Neuron (in vitro differentiated cells): ENCODE data around the gene IRF9.
"Not testable (repeated sequence)": the region's sequence is repeated elsewhere in the genome, so short reads cannot be mapped to it uniquely, and the experiment has no call there.

ENCODE experiments used
- H2AFZ ChIP-seq: one replicate; pipeline ENCODE4 v1.6.1; 2013; ENCODE audit warnings: low read depth, mild to moderate bottlenecking, inconsistent platforms, low read length, moderate library complexity
- H3K27me3 ChIP-seq: one replicate; pipeline ENCODE4 v1.6.1; 2013; ENCODE audit warnings: low read length; ENCODE audit not compliant: insufficient read depth
- H3K36me3 ChIP-seq: one replicate; pipeline ENCODE4 v1.6.1; 2013; ENCODE audit warnings: low read length; ENCODE audit not compliant: insufficient read depth
- H3K4me1 ChIP-seq: one replicate; pipeline ENCODE4 v1.6.1; 2013; ENCODE audit warnings: low read length; ENCODE audit not compliant: insufficient read depth
- H3K4me3 ChIP-seq: 2 replicates; pipeline ENCODE4 v1.5.1; 2013; ENCODE audit warnings: mild to moderate bottlenecking, low read length, moderate library complexity
- H3K9me3 ChIP-seq: one replicate; pipeline ENCODE4 v1.6.1; 2013; ENCODE audit warnings: low read length

The IRF9 gene

DNA sequence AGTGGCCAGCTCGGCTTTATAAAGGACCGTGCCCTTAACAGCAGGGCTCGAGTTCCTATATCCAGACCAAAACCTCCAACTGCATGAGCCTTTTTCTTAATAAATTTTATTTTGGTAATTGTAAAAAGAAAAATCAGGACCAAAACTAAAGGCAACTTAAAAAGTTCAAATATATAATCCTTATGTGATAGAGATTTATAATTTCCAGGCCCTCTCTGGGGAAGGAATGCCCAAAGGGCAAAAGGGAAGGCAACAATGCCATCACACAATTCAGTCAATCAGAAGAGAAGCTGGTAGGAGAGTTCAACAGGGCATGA lies 28.0 kb downstream of the IRF9 start:
- Histone ChIP-seq H3K4me3 (peak overlapping the region; percentile 69), H3K36me3 (peaks cover 55% of the 10 kb centered on the region)

DNA sequence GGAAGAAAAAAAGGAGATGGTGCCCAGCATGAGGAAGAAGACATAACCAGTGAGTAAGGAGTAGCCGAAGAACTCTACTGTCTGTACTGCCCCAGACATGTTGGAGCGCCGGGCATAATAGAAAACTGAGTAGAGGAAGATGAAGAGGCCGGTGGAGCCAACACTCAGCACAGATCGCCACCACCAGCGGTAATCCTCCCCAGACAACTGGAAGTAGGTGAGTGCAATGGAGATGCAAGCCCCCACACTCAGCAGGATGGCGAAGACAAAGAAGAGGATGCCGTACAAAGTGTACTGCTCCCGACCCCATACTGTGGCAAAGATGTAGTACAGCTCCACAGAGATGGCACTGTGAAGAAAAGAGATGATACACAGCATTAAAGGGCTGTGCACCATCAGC lies 28.4 kb downstream of the IRF9 start:
- H3K27me3 ChIP-seq: no peaks in the 10 kb centered on the region
- H3K4me3 ChIP-seq: peak overlapping the region; percentile 69
- H2AFZ ChIP-seq: no peak overlapping the region
- H3K36me3 ChIP-seq: peaks cover 54% of the 10 kb centered on the region
- H3K4me1 ChIP-seq: peaks cover 24% of the 10 kb centered on the region
- no peaks in the 10 kb centered on the region for H3K9me3 ChIP-seq

More for the DNA sequence above, 28.0 kb downstream of the IRF9 start:
- Histone ChIP-seq H2AFZ (no peak overlapping the region), H3K27me3 (no peaks in the 10 kb centered on the region), H3K9me3 (no peaks in the 10 kb centered on the region), H3K4me1 (peaks cover 23% of the 10 kb centered on the region)

DNA sequence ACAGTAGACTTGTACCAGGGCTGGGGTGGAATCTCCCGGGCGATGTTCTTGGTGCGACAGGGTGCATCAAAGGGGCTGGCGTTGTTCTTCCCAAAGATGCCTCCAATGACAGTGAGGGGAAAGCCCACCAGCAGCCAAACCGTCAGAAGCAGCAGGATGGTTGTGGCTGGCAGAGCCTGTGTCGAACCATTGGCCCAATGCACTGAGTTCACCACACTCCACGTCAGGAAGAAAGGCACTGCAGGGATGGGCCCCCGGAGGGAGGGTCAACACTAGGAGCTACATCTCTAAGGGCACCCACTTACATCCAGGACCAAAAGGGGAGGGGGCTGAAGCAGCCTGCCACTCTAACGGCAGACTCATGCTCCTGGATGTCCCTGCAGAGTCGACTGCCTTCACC lies 29.4 kb downstream of the IRF9 start:
- Histone ChIP-seq H3K27me3 (no peaks in the 10 kb centered on the region), H2AFZ (no peak overlapping the region), H3K4me3 (no peak overlapping the region), H3K36me3 (peaks cover 44% of the 10 kb centered on the region), H3K4me1 (peaks cover 30% of the 10 kb centered on the region), H3K9me3 (no peaks in the 10 kb centered on the region)

DNA sequence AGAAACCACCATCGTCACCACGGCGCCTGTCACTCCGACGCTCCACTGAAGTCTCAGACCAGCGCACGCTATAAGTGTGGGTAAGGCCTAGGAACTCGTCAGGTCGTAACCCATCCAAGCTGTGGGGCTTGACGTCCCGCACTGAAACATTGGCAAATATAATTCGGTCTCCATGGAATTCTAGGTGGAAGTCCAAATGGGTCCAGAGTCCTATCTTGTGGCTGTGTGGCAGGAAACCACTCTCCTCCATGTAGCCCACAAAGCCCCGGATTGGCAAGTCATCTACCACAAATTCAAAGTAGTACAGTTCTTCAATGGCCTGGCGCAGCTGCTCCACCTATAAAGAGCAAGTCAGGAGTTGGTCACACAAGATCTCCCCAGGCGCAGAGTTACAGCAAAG lies 31.9 kb downstream of the IRF9 start:
- Histone ChIP-seq H3K9me3 (no peaks in the 10 kb centered on the region), H3K27me3 (no peaks in the 10 kb centered on the region), H2AFZ (no peak overlapping the region), H3K4me3 (no peak overlapping the region), H3K4me1 (peaks cover 32% of the 10 kb centered on the region), H3K36me3 (peaks cover 28% of the 10 kb centered on the region)

DNA sequence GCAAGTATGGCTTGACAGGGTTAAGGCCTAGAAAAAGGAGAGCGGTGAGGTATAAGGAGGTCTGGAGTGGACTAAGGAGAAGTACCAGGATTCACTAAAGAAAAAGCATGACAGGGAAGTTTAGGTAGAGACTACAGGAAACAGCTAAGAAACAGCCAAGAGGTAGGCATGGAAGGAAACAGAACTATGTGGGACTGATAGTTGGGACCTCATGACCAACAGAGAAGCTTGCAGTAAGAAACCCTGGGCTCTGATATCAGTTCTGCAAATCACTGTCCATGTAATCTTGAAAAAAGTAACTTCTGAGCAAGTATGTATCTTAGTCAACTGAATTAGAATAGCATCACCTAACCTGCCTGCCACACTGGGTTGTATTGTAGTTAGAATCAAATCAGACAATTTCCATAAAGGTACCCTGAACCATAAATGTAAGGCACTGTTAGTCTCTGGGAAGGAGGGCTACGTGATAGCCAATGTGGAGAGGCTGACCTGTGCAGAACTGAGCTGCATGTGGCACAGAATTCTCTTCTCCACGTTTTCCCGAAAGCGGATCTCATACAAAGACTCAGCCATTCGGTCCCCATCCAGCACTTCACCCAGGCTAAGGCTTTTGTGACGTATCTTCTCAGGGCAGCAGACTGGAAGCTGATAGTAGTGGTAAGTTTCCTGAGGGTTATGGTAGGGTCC lies 33.3 kb downstream of the IRF9 start:
- H3K36me3 ChIP-seq: peaks cover 36% of the 10 kb centered on the region
- H2AFZ ChIP-seq: no peak overlapping the region
- peaks cover 25% of the 10 kb centered on the region for H3K4me1 ChIP-seq
- H3K4me3 ChIP-seq: peak overlapping the region; percentile 77
- H3K27me3 ChIP-seq: no peaks in the 10 kb centered on the region
- H3K9me3 ChIP-seq: no peaks in the 10 kb centered on the region

DNA sequence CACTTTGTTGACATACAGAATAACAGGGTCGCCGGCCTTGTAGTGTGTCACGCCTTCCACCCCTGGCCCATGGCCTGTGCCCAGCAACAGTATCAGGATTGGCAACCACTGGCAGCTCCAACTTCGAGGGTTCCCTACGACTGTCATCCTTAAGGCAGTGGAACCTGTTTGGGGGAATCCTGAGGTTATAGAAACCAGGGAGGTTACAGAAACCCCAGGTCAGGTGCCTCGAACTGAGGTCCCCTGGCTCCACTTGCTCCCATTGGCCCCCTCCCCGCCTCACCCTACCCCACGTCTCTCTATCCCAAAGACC lies 33.8 kb downstream of the IRF9 start:
- Histone ChIP-seq H3K4me1 (peaks cover 21% of the 10 kb centered on the region), H2AFZ (peak overlapping the region; percentile 78), H3K36me3 (peaks cover 36% of the 10 kb centered on the region), H3K4me3 (peak overlapping the region; percentile 77), H3K27me3 (no peaks in the 10 kb centered on the region), H3K9me3 (no peaks in the 10 kb centered on the region)

DNA sequence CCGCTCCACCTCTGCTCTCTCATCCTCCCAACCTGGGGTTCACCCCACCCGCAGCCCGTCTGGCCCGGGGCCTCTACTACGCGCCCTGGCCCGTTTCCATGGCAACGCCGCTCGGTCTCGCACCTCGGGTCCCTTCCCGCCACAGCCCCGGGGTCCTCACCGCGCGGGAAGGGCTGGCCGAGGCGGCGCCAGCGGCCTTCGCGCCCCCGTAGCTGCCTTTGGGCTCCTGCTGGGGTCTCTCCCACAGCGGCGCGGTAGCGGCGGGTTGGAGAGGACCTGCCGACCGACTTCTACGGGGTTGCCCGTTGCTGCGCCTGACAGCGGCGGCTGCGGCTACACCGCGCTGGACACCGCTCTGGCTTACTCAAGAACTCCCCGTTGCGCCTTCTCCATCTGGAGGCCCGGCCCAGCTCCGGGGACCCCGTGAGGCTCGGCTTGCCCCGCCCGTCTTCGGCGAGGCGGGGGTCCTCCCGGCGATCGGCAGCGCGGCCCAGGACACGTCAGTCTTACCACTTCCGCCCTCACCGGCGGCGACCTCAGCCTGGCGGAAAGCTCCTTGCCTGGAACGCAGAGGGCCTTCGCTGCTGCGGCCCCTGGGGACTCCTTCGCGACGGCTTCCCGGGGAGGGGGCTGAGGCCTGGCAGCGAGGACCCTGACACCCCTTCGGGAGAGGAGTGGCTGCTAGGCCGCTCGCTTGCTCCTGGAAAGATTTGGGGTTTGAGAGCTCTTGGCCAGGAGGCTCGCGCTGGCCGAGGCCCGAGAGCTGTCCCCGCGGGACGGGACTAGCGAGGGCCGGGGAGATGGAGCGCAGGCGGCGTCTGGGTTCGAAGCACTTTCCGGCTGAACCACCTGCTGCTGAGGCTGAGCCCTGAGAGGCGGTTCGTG lies 34.4 kb downstream of the IRF9 start, which contains the start of gene TM9SF1:
Gene TM9SF1, minus strand, starts transcription at position 256 of the 885 bp plus-strand sequence. CDS start 422 bp downstream, outside the sequence.
- Histone ChIP-seq H3K27me3 (no peaks in the 10 kb centered on the region), H2AFZ (peak within 1 kb of the TSS; percentile 78), H3K4me1 (peaks cover 21% of the 10 kb centered on the region), H3K4me3 (peak within 1 kb of the TSS; percentile 77), H3K36me3 (peaks cover 32% of the 10 kb centered on the region), H3K9me3 (no peaks in the 10 kb centered on the region)

DNA sequence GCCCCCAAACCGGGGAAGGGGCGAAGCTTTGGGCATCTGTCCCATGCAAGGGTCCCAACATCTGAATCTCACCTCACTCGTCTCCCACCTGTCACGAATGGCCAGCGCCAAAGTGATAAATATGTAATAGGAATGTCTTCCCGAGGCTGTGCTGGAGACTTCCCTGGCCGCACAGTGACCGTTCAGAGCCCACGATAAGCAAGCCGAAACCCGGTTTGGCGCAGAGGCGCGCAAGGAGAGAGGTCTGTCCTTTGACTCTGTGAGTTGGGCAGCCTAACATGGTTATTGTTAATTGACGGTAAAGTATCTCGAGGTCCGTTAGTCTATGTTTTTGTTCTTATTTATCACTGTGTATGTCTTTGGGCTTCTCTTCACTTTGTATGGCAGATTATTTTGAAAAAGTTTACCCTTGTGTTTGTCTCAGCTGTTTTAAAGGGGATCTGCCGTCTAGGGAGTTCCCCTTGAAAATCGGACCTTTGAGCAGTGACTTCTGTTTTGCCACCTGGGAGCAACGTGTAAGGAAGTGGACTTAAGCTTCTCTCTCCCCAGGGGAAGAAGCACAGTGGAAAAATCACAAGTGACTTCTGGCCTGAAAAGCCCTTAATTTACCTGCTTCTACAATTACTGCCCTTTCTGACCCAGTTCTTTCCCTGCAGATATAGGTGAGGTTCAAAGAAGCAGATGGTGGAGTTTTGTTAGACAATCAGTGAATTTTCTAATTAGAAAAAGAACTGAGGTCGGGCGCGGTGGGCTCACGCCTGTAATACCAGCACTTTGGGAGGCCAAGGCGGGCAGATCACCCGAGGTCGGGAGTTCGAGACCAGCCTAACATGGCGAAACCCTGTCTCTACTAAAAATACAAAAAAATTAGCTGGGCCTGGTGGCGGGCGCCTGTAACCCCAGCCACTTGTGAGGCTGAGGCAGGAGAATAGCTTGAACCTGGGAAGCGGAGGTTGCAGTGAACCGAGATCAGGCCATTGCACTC lies 35.3 kb downstream of the IRF9 start:
- Histone ChIP-seq H3K27me3 (no peaks in the 10 kb centered on the region), H3K9me3 (peaks cover under 1% of the 10 kb centered on the region), H3K36me3 (peaks cover 31% of the 10 kb centered on the region), H3K4me1 (peaks cover 21% of the 10 kb centered on the region), H3K4me3 (peak overlapping the region; percentile 77), H2AFZ (peak overlapping the region; percentile 78)

DNA sequence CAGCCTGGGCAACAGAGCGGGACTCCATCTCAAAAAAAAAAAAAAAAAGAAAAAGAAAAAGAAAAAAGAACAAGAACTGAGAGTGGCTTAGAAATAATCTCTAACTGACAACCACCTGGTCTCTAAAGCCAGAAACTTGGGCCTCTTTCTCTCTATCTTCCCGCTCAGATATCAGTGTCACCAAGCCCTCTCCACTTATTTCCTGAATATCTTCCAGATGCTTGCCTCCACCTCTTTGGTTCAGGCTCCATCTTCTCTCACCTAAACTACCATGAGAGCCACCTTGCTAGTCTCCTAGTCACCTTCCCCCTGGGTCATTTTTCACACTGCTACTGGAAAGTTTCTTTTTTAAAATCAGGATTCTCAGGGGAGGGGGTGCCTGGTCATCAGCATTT lies 36.0 kb downstream of the IRF9 start:
- Histone ChIP-seq H3K4me1 (peaks cover 21% of the 10 kb centered on the region), H3K36me3 (peaks cover 30% of the 10 kb centered on the region), H3K4me3 (peak overlapping the region; percentile 5), H2AFZ (no peak overlapping the region), H3K9me3 (peaks cover 4% of the 10 kb centered on the region), H3K27me3 (no peaks in the 10 kb centered on the region)

DNA sequence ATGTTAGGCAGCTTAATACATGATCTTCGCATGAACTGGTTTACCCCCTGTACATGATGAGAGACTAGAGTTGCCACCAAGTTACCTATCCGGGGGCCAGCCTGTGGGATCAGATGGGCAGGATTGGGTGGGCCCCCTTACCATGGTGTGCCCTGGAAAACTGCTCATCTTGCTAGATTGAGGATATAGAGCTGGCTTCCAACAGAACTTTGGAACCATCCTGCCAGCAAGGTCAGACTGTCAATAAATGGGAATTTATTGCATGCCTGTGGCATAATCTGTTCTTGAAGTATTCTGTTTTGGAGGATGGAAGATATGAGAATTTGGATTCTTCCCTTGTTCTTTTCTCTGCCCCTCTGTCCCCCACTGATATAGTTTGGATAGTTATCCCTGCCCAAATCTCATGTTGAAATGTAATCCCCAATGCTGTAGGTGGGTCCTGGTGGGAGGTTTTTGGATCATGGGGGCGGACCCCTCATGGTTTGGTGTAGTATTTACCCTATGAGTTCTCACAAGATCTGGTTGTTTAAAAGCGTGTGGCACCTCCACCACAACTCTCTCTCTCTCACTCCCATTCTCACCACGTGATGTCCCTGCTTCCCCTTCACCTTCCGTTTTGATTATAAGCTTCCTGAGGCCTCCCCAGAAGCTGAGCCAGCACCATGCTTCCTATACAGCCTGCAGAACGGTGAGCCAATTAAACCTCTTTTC lies 37.9 kb downstream of the IRF9 start:
- no peaks in the 10 kb centered on the region for H3K27me3 ChIP-seq
- H3K4me3 ChIP-seq: no peak overlapping the region
- peaks cover 4% of the 10 kb centered on the region for H3K9me3 ChIP-seq
- H2AFZ ChIP-seq: no peak overlapping the region
- peaks cover 18% of the 10 kb centered on the region for H3K4me1 ChIP-seq
- H3K36me3 ChIP-seq: peaks cover 23% of the 10 kb centered on the region

DNA sequence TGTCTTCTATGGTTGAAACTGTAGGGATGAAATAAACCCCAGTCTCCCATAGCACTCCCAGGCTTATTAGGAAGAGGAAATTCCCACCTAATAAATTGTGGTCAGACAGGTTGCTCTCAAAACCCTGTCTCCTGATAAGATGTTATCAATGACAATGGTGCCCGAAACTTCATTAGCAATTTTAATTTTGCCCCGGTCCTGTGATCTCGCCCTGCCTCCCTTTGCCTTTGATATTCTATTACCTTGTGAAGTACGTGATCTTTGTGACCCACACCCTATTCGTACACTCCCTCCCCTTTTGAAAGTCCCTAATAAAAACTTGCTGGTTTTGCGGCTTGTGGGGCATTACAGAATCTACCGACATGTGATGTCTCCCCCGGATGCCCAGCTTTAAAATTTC lies 41.5 kb downstream of the IRF9 start:
- H3K36me3 ChIP-seq: peaks cover 49% of the 10 kb centered on the region
- H3K9me3 ChIP-seq, H3K4me1 ChIP-seq, H3K27me3 ChIP-seq, H3K4me3 ChIP-seq, H2AFZ ChIP-seq: not testable (repeated sequence)

DNA sequence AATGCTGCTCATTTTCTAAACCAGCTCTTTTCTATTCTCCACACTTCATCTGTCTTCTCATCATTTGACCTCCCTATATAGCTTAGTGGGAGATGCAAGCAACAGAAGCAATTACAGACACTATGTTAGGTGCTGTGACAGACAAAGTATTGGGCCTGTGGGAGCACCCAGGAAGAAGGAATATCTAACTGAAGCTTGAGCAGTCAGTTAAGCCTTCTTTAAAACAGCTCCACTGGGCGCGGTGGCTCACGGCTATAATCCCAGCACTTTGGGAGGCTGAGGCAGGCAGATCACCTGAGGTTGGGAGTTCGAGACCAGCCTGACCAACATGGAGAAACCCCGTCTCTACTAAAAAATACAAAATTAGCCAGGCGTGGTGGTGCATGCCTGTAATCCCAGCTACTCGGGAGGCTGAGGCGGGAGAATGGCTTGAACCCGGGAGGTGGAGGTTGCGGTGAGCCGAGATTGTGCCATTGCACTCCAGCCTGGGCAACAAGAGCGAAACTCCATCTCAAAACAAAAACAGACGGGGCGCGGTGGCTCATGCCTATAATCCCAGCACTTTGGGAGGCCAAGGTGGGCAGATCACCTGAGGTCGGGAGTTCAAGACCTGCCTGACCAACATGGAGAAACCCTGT lies 42.3 kb downstream of the IRF9 start:
- not testable (repeated sequence) for H2AFZ ChIP-seq, H3K9me3 ChIP-seq, H3K27me3 ChIP-seq, H3K4me3 ChIP-seq, H3K4me1 ChIP-seq
- H3K36me3 ChIP-seq: peaks cover 57% of the 10 kb centered on the region
